GM20431 (cell line): ENCODE results near the gene IFI27L1.

ENCODE experiments used
- in situ Hi-C: fragments of 300-500 bp; cut with MseI, MboI; formaldehyde crosslinking; loops from one replicate; pipeline ENCODE4 v1.15.0; 2020; ENCODE audit warnings: low sequenced_read_pairs; ENCODE audit not compliant: unreplicated experiment

IFI27L1 gene

GRCh38 chr14:94128216-94128839 lies 47.2 kb downstream of the IFI27L1 start:
- in situ Hi-C loops: no loop called here

- in situ Hi-C loops: no loop called here
Measured at GRCh38 chr14:94129111-94129757, 48.1 kb downstream of the IFI27L1 start, which contains the start of gene IFI27L2. Gene IFI27L2, minus strand, starts transcription at chr14:94129604. Its CDS starts 40 bp downstream, at chr14:94129564.

DNA sequence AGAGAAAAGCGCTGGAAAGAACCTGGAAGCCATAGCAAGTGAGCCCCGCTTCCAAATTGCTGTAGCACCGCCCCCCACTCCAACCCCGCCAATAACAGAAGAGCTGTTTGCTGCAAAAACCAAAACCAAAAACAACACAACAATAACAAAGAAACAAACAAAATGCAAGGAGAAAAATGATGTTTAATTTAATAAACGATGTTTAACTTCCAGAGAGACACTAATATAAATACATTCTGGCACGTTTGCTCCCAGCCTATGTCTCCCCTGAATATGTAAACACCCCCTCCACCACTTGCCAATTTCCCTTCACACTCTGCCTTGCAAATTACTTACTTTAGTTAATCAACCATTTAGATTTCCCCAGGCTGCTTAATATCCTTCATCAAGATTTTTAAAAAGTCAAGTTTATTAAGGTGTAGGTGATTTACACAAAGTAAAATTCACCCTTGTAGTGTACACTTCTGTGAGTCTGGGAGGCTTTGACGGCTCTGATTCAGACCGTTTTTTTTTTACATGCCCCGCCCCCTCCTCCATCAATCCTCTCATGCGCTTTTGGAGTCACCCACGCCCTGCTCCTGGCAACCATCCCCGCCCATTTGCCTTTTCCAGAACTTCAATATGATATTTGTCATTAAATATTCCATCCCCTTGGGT lies 48.8 kb downstream of the IFI27L1 start:
- in situ Hi-C loops: loop anchor here (10.0 kb wide), 1 partner anchor 75 kb away; no protein-coding TSS in a partner anchor

DNA sequence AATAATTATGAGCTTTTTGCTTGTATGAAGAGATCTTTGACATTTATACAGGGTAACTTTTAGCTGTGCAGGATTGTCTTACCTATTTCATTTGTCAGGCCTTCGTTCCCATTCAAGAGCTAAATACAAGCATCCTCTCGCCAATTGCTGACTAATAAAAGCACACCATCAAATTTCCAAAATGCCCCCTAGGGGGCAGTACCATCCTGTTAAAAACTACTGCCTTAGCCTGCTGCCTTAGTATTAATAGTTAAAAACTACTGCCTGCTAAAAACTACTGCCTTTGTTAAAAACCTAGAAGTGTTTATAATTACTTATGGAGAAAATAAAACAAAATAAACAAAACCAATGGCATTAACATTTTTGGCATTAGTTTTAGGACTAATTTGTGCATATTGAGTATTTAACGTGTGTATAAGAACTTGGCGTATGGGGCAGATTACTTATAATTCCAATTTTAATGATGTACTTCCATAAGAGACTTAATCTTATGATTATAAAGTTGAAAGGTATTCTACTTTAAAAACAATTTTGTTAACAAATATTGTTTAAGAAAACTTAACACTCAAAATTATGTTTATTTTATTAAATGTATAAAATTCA lies 51.3 kb downstream of the IFI27L1 start:
- in situ Hi-C loops: loop anchor here (10.0 kb wide), 1 partner anchor 78 kb away; no protein-coding TSS in a partner anchor

- in situ Hi-C loops: loop anchor here (10.0 kb wide), 1 partner anchor 81 kb away; no protein-coding TSS in a partner anchor
Measured at GRCh38 chr14:94135476-94135875, 54.4 kb downstream of the IFI27L1 start.

DNA sequence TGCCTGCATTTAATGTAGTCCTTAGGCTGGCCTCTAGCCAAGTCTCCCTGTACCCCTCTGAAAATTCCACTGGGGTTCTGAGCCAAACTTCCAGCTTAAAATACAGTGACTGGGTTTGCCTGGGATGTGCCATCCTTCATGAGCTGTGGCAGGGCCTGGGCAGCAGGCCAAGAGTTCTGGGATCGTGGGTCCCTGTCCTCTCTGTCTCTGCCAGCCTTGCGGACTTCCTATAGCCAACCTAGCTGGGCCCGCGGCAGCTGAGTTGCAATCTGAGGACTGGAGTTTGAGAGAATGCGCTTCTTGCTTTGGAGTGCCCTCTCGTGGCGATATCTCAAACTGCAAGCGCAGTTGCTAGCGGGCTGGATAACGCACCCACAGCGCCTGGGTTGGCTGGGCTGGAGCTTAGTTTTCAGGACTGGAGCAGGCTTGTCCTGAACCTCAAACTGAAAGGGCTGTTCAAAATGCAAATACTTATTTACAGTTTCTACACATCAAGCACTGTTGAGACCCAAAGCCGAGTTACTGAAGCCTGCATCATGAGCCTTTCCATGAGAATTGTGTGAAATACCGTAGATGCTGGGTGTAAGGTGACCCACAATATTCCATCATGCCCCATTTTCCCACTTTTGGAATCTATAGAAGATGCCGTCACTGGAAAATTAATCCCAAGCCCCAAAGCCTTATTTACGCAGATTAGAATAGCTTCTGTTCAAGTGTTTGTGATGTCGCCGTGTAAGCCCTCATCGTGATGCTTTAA lies 55.6 kb downstream of the IFI27L1 start:
- in situ Hi-C loops: loop anchor here (10.0 kb wide), 1 partner anchor 82 kb away; no protein-coding TSS in a partner anchor

GRCh38 chr14:94138251-94138650 lies 57.1 kb downstream of the IFI27L1 start:
- in situ Hi-C loops: loop anchor here (10.0 kb wide), 1 partner anchor 83 kb away; no protein-coding TSS in a partner anchor

GRCh38 chr14:94139006-94139405 lies 57.9 kb downstream of the IFI27L1 start:
- in situ Hi-C loops: loop anchor here (10.0 kb wide), 1 partner anchor 84 kb away; no protein-coding TSS in a partner anchor

DNA sequence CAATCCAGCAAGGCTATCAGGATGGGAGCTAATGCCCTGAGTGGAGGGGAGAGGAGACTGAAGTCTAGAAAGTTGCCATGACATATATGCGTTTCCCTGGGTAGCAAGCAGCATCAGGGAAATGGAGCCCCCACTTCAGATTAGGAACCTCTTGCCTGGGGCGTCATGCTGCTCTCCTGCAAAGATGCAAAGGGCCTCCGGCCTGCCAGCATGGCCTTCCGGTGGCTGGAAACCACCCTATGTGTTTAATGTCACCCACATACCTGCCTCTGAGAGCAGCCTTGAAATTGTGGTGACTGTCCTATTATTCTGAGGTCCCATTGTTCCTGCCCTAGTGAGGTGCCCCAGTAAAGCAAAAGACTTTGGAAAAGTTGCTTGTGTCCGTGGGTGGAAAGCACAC lies 58.3 kb downstream of the IFI27L1 start:
- in situ Hi-C loops: loop anchor here (10.0 kb wide), 1 partner anchor 85 kb away; no protein-coding TSS in a partner anchor

DNA sequence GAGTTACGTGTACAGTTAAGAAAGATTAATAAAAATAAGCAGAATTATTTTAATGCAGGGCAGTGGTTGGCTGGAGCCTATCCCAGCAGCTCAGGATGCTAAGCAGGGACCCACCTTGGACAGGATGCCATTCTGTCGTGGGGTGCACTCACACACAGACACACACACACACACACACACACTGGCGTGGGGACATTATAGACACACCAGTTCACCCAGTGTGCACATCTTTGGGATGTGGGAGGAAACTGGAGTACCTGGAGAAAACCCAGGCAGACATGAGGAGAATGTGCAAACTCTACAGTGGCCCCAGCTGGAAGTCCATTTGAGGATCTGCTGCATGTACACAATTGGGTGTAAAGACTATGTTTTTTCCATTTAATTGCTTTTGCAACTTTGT lies 61.1 kb downstream of the IFI27L1 start:
- in situ Hi-C loops: no loop called here

- in situ Hi-C loops: no loop called here
Measured at GRCh38 chr14:94142836-94143235, 61.7 kb downstream of the IFI27L1 start.

DNA sequence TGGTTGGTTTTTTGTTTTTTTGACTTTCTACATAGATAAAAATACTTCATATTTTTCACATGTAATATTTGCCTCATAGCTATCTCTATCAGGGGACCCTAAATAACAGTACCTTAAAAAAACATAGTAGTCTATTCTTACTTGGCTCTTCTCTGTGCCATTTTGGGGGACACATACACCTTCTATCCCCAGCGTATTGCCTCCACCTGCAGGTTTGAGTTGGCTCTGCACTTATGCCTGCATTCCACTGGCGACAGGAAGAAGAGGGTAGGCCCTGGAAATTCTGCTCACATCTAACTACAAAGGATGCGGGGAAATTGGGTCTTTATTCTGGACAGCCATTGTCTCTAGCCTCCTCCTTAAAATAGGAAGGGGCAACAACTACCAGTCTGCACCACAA lies 62.1 kb downstream of the IFI27L1 start:
- in situ Hi-C loops: no loop called here

DNA sequence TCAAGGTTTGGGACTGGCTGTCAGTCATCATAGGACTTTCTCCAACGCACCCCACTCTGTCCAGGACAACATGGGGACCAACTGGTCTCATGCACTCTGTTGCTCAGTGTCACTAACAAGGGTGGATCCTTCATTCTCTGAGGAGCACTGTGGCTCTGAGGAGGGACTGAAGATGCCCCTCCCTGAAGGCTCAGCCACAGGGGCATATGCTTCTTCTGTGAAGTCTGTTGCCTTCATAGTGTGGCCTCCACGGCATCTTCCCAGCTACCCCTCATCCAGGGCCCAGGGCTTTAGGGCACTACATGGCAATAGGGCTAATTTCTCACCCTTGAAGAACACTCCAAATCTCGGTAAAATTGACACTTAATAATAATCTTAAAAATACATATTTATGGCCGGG lies 62.6 kb downstream of the IFI27L1 start:
- in situ Hi-C loops: no loop called here

DNA sequence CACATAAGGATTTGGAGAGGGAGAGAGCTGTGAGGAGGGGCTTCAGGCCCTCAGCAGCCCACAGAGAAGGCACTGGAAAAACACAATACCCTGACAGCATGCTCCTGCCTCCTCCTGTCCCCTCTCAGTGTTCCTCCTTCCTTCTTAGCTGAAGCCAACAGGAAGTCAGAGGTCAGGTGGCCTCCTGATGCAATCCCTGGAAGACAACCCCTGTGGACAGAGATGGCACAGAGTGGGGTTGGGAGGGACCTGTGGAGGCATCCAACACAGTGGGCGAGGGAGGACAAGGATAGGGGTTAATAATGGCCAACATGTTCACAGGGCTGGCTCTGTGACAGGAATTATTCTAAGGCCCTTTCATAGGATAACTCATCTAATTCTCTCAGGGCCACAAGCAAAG lies 63.7 kb downstream of the IFI27L1 start:
- in situ Hi-C loops: no loop called here

GRCh38 chr14:94145902-94146527 lies 64.9 kb downstream of the IFI27L1 start:
- in situ Hi-C loops: no loop called here
